ENCODE results near the gene ADIG.
"Not testable (repeated sequence)": the region's sequence is repeated elsewhere in the genome, so short reads cannot be mapped to it uniquely, and the experiment has no call there.

The ADIG gene

GRCh38 chr20:38585404-38586180 lies 4.6 kb downstream of the ADIG start:
- DNase-seq (ENCODE audit: low spot score in 2 of 2): no peak
- Histone ChIP-seq H3K4me3 (no peak overlapping the region), H3K4me1 (no peaks in the 10 kb centered on the region), H3K27me3 (ENCODE audit: low read depth) (no peaks in the 10 kb centered on the region), H3K36me3 (replicated peaks) (no peaks in the 10 kb centered on the region), H3K9me3 (no peaks in the 10 kb centered on the region)
- in situ Hi-C loops (cut with MboI; ENCODE audit: low sequenced_read_pairs): no loop called here

DNA sequence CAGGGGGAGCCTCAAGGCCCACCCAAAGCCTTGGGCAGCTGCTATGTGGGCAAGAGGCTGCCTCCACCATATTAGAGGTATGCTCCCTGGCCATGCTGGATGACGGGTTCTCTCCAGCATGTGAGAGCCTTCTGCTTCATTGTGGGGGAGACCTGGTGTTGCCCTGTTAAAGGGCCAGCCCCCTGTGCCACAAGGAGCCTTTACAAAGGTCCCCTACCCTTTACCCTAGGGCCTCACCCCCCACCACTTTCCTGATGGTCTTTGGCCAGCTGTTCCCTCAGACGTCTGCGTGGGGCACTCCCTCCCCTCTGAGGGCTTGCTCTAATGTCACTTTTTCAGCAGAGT lies 5.2 kb downstream of the ADIG start:
- Histone ChIP-seq H3K36me3 (replicated peaks) (no peaks in the 10 kb centered on the region), H3K9me3 (no peaks in the 10 kb centered on the region), H3K4me3 (no peak overlapping the region), H3K27me3 (ENCODE audit: low read depth) (no peaks in the 10 kb centered on the region), H3K4me1 (no peaks in the 10 kb centered on the region)
- in situ Hi-C loops (cut with MboI; ENCODE audit: low sequenced_read_pairs): no loop called here
- DNase-seq (ENCODE audit: low spot score in 2 of 2): no peak

DNA sequence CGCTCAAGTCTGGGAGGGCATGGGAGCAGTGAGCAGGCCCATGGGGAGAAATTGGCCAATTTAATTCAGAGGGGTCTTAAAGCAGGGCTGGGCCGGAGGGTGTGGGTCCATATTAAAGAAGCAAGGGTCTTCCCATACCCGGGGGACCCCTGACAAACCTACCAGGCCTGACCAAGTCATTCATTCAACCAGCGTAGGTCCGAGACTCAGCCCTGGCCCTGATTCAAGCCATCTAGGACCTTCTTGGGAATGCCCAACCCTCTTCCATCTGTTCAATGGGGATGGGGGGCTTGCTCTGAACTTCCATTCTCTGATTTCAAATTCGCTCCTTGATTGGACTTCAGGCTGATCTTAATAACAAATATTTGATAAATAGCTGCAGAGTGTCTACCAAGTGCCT lies 7.3 kb downstream of the ADIG start:
- no peaks in the 10 kb centered on the region for H3K9me3 ChIP-seq
- no peak overlapping the region for H3K4me3 ChIP-seq
- in situ Hi-C loops (cut with MboI; ENCODE audit: low sequenced_read_pairs): no loop called here
- no peaks in the 10 kb centered on the region for H3K4me1 ChIP-seq
- no peak for DNase-seq (ENCODE audit: low spot score in 2 of 2)
- H3K36me3 ChIP-seq (replicated peaks): no peaks in the 10 kb centered on the region
- H3K27me3 ChIP-seq (ENCODE audit: low read depth): no peaks in the 10 kb centered on the region

GRCh38 chr20:38589351-38589750 lies 8.4 kb downstream of the ADIG start:
- H3K27me3 ChIP-seq (ENCODE audit: low read depth): no peaks in the 10 kb centered on the region
- no peaks in the 10 kb centered on the region for H3K4me1 ChIP-seq
- H3K4me3 ChIP-seq: no peak overlapping the region
- no peak for DNase-seq (ENCODE audit: low spot score in 2 of 2)
- no peaks in the 10 kb centered on the region for H3K36me3 ChIP-seq (replicated peaks)
- H3K9me3 ChIP-seq: no peaks in the 10 kb centered on the region
- in situ Hi-C loops (cut with MboI; ENCODE audit: low sequenced_read_pairs): no loop called here

DNA sequence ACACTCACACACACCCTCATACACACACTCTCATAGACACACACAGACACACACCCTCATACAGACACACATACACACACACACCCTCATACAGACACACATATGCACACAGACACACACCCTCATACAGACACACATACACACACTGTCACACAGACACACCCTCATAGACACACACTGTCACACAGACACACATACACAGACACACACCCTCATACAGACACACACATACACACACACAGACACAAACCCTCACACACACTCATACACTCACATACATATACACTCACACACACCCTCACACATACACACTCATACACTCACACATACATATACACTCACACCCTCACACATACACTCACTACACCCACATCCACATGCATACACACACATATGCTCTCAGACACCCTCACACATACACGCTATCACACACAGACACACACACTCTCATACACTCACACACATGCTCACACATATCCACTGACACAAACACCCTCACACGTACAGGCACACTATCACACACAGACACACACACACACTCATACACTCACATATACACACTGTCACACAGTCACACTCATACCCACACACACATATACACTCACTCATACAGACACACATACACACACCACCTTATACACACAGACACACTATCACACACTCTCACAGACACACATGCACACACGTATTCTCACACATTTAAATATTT lies 9.1 kb downstream of the ADIG start:
- Histone ChIP-seq H3K36me3 (replicated peaks) (no peaks in the 10 kb centered on the region), H3K27me3 (ENCODE audit: low read depth) (no peaks in the 10 kb centered on the region), H3K9me3 (no peaks in the 10 kb centered on the region), H3K4me3 (no peak overlapping the region), H3K4me1 (no peaks in the 10 kb centered on the region)
- in situ Hi-C loops (cut with MboI; ENCODE audit: low sequenced_read_pairs): no loop called here
- no peak for DNase-seq (ENCODE audit: low spot score in 2 of 2)

DNA sequence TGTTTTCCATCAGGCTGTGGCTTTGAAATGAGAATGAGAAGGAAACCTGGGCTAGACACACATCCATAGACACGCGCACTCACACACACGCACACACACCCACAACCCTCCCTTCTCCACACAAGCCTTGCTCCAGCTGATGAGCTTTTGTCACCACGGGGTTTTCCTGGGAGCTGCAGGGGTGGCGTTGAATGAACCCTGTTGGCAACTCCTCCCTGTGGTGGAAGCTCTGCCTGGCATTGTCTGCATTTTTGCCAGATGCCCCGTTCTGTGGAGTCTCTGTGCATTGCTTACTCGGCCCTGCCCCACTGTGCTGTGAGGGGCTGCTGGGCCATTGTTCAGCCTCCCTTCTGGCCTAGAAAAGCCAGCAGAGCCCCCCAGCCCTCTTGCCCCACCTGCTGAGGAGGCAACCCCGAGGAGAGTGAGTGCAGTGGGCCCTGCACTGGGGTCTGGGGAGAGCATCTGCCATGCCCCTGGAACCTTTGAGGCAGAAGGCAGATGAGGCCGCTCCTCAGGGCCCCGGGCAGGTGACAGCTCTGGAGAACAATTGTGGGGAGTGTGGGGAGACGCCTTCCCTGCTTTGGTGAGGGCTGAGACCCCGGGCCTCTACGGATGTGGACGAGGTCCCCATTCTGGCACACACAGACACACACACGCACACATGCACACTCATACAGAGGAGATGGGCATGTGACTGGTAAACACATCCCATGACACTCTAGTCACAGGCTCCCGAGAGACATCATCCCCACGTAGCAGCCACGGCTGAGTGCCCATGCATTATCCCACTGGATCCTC lies 9.9 kb downstream of the ADIG start:
- Histone ChIP-seq H3K4me3 (no peak overlapping the region), H3K9me3 (no peaks in the 10 kb centered on the region), H3K27me3 (ENCODE audit: low read depth) (no peaks in the 10 kb centered on the region), H3K36me3 (replicated peaks) (no peaks in the 10 kb centered on the region), H3K4me1 (no peaks in the 10 kb centered on the region)
- no peak for DNase-seq (ENCODE audit: low spot score in 2 of 2)
- in situ Hi-C loops (cut with MboI; ENCODE audit: low sequenced_read_pairs): no loop called here

GRCh38 chr20:38591474-38592410 lies 10.7 kb downstream of the ADIG start:
- Histone ChIP-seq H3K27me3 (ENCODE audit: low read depth) (no peaks in the 10 kb centered on the region), H3K4me1 (no peaks in the 10 kb centered on the region), H3K9me3 (no peaks in the 10 kb centered on the region), H3K4me3 (no peak overlapping the region), H3K36me3 (replicated peaks) (no peaks in the 10 kb centered on the region)
- in situ Hi-C loops (cut with MboI; ENCODE audit: low sequenced_read_pairs): no loop called here
- no peak for DNase-seq (ENCODE audit: low spot score in 2 of 2)

DNA sequence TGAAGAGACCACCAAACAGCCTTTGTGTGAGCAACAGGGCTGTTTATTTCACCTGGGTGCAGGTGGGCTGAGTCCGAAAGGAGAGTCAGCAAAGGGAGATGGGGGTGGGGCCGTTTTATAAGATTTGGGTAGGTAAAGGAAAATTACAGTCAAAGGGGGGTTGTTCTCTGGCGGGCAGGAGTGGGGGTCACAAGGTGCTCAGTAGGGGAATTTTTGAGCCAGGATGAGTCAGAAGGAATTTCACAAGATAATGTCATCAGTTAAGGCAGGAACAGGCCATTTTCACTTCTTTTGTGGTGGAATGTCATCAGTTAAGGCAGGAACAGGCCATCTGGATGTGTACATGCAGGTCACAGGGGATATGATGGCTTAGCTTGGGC lies 11.4 kb downstream of the ADIG start:
- H3K27me3 ChIP-seq (ENCODE audit: low read depth); H3K4me3 ChIP-seq; H3K4me1 ChIP-seq; H3K9me3 ChIP-seq; DNase-seq (ENCODE audit: low spot score in 2 of 2); in situ Hi-C loops (cut with MboI; ENCODE audit: low sequenced_read_pairs); H3K36me3 ChIP-seq (replicated peaks): not testable (repeated sequence)

- H3K27me3 ChIP-seq (ENCODE audit: low read depth); H3K4me3 ChIP-seq; in situ Hi-C loops (cut with MboI; ENCODE audit: low sequenced_read_pairs); H3K36me3 ChIP-seq (replicated peaks); H3K9me3 ChIP-seq; H3K4me1 ChIP-seq; DNase-seq (ENCODE audit: low spot score in 2 of 2): not testable (repeated sequence)
Observed at GRCh38 chr20:38594281-38594680, 13.3 kb downstream of the ADIG start.

DNA sequence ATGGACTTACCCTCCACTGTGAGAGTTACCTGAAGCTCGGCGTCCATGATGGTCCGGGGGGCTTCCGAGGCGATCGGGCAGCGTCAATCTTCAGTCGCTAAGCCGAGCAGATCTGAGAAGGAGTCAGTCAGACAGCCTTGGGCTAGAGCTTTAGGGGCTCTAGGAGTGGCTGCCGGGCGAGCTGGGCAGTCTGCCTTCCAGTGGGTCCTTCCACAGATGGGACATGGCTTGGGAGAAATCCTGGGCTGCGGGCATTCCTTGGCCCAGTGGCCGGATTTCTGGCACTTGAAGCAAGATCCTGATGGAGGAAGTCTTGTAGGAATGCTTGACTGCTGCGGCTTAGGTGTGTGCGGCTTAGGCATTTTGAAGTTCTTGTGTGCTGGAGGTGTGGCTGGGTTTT lies 14.9 kb downstream of the ADIG start:
- H3K9me3 ChIP-seq; DNase-seq (ENCODE audit: low spot score in 2 of 2); H3K4me3 ChIP-seq; in situ Hi-C loops (cut with MboI; ENCODE audit: low sequenced_read_pairs); H3K4me1 ChIP-seq; H3K36me3 ChIP-seq (replicated peaks): not testable (repeated sequence)
- H3K27me3 ChIP-seq (ENCODE audit: low read depth): peaks cover 20% of the 10 kb centered on the region

GRCh38 chr20:38599410-38599882 lies 18.4 kb downstream of the ADIG start:
- no peak overlapping the region for H3K4me3 ChIP-seq
- H3K9me3 ChIP-seq: no peaks in the 10 kb centered on the region
- H3K4me1 ChIP-seq: no peaks in the 10 kb centered on the region
- in situ Hi-C loops (cut with MboI; ENCODE audit: low sequenced_read_pairs): no loop called here
- DNase-seq (ENCODE audit: low spot score in 2 of 2): no peak
- no peaks in the 10 kb centered on the region for H3K36me3 ChIP-seq (replicated peaks)
- peaks cover 45% of the 10 kb centered on the region for H3K27me3 ChIP-seq (ENCODE audit: low read depth)

GRCh38 chr20:38600057-38600456 lies 19.1 kb downstream of the ADIG start:
- H3K4me1 ChIP-seq: no peaks in the 10 kb centered on the region
- no peak for DNase-seq (ENCODE audit: low spot score in 2 of 2)
- H3K27me3 ChIP-seq (ENCODE audit: low read depth): peaks cover 46% of the 10 kb centered on the region
- H3K4me3 ChIP-seq: no peak overlapping the region
- H3K9me3 ChIP-seq: no peaks in the 10 kb centered on the region
- in situ Hi-C loops (cut with MboI; ENCODE audit: low sequenced_read_pairs): no loop called here
- H3K36me3 ChIP-seq (replicated peaks): no peaks in the 10 kb centered on the region
